ENCODE measurements around the gene RLF.
"Not testable (repeated sequence)": the region's sequence is repeated elsewhere in the genome, so short reads cannot be mapped to it uniquely, and the experiment has no call there.

Gene RLF

DNA sequence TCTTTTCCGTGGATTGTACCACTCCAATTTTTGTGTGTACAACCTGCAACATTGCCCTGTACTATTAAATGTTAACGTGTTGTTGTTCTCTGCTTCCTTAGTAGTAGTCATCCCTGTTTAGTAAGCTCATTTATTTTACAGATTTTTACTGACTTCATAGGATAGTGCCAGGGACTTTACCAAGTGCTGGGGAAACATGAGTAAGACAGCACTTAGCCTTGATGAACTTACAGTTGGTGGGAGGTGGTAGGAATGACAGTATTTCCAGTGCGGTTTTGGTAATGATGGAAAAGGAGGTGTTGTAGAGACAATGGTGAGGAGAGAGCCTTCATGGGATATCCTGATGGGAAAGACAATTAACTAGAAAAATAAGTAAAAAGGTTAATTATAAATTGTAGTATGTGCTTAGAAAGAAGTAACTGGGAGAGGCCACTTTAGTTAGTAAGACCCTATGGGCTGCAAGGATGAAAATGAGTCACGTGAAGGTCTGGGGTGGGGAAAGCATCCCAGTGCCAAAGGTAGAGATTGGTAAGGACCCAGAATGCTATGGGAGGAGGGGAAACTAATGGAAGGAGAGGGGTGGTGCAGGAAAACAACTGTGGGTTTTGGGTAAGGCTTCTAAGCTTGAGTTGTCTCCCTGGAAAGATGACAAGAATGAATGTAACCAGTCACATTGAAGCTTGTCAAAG lies 1.7 kb downstream of the RLF start:
- intact Hi-C loops (cut with DNase I) = loop anchor here (5.0 kb wide), 1 partner anchor 154 kb away; the partner anchor contains the start of gene COL9A2
- DNase-seq = no peak

- intact Hi-C loops (cut with DNase I) = no loop called here
- no peak for DNase-seq
Observed at GRCh38 chr1:40167317-40167716, 6.1 kb downstream of the RLF start.

DNA sequence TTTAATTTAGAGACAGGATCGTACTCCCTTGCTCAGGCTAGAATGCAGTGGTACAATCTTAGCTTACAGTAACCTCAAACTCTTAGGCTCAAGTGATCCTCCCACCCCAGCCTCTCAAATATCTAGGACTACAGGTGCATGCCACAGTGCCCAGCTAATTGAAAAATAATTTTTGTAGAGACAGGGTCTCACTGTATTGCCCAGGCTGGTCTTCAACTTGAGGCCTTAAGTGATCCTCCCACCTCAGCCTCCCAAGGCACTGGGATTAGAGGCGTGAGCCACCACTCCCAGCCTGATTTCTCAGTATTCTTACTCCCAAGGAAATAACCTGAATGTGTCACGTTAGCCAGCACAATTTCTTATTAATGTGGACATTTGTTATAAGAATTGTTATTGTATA lies 9.8 kb downstream of the RLF start:
- no peak for DNase-seq
- intact Hi-C loops (cut with DNase I) = no loop called here

GRCh38 chr1:40174788-40175187 lies 13.6 kb downstream of the RLF start:
- intact Hi-C loops (cut with DNase I) = no loop called here
- no peak for DNase-seq

DNA sequence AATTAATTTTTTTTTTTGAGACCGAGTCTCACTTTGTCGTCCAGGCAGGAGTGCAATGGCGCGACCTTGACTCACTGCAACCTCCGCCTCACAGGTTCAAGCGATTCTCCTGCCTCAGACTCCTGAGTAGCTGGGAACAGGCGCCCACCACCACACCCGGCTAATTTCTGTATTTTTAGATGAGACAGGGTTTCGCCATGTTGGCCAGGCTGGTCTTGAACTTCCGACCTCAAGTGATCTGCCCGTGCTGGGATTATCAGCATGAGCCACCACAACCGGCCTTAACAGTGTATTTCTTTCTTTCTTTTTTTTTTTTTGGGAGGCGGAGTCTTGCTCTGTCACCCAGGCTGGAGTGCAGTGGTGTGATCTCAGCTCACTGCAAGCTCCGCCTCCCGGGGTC lies 15.8 kb downstream of the RLF start:
- intact Hi-C loops (cut with DNase I); DNase-seq: not testable (repeated sequence)

GRCh38 chr1:40178200-40178599 lies 17.0 kb downstream of the RLF start:
- intact Hi-C loops (cut with DNase I) = no loop called here
- no peak for DNase-seq

DNA sequence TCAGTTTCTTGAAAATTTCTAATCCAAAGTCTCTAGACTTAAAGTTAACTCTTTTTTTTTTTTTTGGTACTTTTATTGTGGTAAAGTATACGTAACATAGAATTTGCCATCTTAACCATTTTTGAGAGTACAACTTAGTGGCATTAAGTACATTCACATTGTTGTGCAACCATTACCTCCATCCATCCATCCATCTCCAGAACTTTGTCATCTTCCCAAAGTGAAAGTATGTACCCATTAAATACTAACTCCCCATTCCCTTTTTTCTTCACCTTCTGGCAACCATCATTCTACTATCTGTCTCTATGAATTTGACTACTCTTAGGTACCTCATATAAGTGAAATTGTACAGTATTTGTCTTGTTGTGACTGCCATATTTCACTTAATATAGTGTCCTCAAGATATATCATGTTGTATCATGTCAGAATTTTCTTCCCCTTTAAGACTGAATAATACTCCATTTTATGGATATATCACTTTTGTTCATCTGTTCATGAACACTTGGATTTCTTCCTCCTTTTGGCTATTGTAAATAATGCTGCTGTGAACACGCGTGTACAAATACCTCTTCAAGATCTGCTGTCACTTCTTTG lies 18.4 kb downstream of the RLF start:
- intact Hi-C loops (cut with DNase I) = no loop called here
- DNase-seq = no peak

DNA sequence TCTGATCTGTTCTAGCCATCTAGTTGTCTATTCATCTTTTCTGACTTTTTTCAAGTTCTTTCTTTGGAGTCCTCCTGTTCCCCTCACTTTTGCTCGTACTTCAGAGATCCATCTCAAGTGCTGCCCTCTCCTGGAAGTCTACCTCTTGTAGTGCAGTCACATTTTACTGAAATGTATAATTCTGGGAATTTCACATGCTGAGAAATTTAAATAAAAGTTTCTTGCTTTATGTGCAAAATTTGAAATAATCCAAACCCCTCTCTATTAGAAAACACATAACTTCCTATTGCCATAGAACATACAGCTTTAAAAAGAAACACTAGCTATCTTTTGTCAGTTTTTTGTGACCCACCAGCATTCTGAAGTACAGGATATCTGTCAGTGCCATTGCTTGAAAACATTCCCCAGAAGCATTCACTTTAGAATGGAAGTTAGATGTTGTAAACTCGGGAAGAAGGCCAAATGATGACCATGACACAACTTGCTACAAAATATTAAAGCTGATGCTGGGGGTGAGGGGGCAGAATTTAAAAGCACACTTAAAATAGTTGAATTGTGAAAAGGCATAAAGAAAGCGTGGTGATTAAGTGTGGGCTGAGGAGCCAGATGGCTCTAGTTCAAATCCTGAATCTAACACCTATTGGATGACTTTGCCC lies 22.0 kb downstream of the RLF start:
- intact Hi-C loops (cut with DNase I) = no loop called here
- no peak for DNase-seq

GRCh38 chr1:40184193-40184592 lies 23.0 kb downstream of the RLF start:
- intact Hi-C loops (cut with DNase I) = no loop called here

GRCh38 chr1:40185951-40186864 lies 25.0 kb downstream of the RLF start:
- intact Hi-C loops (cut with DNase I) = no loop called here
- no peak for DNase-seq

More at GRCh38 chr1:40184193-40184592, 23.0 kb downstream of the RLF start:
- DNase-seq = no peak

- no peak for DNase-seq
- intact Hi-C loops (cut with DNase I) = no loop called here
Observed at GRCh38 chr1:40187399-40187798, 26.2 kb downstream of the RLF start.

DNA sequence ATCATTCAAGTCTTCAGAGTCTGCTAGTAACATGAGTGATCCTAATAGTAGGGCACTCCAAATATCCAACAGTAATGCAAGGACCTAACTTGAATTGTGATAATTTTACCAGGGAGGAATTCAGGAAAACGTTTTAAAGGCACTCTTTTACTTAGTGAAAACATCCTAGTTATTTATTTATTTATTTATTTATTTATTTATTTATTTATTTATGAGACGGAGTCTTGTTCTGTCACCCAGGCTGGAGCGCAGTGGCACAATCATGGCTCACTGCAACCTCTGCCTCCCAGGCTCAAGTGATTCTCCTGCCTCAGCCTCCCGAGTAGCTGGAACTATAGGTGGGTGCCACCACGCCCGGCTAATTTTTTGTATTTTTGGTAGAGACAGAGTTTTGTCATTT lies 33.5 kb downstream of the RLF start:
- DNase-seq; intact Hi-C loops (cut with DNase I): not testable (repeated sequence)

GRCh38 chr1:40197656-40198055 lies 36.5 kb downstream of the RLF start:
- intact Hi-C loops (cut with DNase I) = no loop called here
- DNase-seq = no peak

GRCh38 chr1:40199126-40199525 lies 37.9 kb downstream of the RLF start:
- DNase-seq = no peak
- intact Hi-C loops (cut with DNase I) = no loop called here

- no peak for DNase-seq
- intact Hi-C loops (cut with DNase I) = no loop called here
Observed at GRCh38 chr1:40204856-40205255, 43.7 kb downstream of the RLF start.

- intact Hi-C loops (cut with DNase I) = no loop called here
- DNase-seq = no peak
Observed at GRCh38 chr1:40210511-40211204, 49.5 kb downstream of the RLF start.

DNA sequence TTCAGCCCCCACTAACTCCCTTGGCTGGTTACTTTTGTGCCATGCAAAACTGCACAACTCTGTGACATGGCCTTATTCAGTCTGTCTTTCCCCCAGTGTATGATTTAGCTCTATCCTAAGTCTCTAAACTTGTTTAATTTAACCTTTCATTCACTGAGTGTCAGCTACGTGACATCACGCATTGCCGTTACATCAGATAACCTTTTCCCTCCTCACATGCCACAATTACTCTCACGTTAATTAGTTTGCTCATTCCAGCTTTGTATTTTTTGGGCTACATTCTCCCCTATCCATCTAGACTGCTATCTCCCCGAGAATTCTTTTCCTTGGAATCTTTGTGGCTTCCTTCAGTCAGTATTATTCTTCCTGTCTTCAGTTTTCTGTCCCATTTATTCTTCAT lies 57.1 kb downstream of the RLF start:
- intact Hi-C loops (cut with DNase I) = no loop called here

GRCh38 chr1:40221471-40221905 lies 60.3 kb downstream of the RLF start:
- not testable (repeated sequence) for DNase-seq

More for the DNA sequence above, 57.1 kb downstream of the RLF start:
- DNase-seq = no peak

GRCh38 chr1:40221977-40222772 lies 61.0 kb downstream of the RLF start:
- intact Hi-C loops (cut with DNase I) = no loop called here

More at GRCh38 chr1:40221471-40221905, 60.3 kb downstream of the RLF start:
- intact Hi-C loops (cut with DNase I) = not testable (repeated sequence)

More at GRCh38 chr1:40221977-40222772, 61.0 kb downstream of the RLF start:
- DNase-seq = no peak
